ENCODE data around the gene IGSF11.
A peak's percentile ranks its signal among the peaks of the same experiment; 100 is the strongest.
"Not testable (repeated sequence)": the region's sequence is repeated elsewhere in the genome, so short reads cannot be mapped to it uniquely, and the experiment has no call there.

Gene IGSF11

GRCh38 chr3:118882353-118882947 lies 152.2 kb downstream of the IGSF11 start:
- peak; percentile 27 for DNase-seq

DNA sequence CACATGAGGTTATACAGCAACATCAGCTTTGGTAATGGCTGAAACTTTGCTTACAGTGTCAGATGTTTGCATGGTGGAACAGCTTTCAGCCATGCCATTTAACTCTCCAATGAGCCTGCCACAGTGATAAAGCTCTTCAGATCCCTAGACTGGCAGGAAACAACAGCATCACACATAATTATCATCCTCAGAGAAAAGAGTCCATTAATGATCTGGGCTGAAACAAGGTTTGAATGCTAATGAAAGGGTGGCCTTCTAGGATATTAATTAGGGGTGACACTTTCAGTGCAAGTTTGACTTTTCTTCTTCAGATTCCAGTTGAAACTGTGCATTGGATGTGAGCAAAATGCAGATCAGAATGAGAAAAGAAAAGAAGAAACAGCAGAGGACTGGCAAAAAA lies 166.6 kb downstream of the IGSF11 start:
- no peak for DNase-seq

DNA sequence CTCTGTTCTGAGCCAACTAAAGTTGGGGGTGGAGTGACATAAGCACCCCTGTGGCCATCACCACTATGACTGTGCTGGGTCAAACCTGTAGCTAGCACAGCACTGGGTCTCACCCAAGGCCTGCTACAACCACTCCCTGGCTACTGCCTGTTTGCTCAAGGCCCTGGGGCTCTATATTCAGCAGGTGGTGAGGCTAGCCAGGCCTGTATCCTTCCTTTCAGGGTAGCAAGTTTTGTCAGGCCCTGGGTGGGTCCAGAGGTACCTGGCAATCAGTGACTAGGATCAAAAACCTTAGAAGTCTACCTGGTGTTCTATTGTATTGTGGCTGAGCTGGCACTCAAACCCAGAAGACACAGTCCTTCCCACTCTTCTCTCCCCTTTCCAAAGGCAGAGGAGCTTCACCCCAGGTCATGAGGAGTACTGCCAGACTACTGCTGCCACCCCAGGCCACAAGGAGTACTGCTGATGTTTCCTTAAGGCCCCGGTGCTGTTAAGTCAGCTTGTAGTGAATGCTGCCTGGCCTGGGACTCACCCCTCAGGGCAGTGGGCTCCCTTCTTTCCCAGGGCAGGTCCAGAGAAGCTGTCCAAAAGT lies 170.8 kb downstream of the IGSF11 start:
- DNase-seq = no peak

- no peak for DNase-seq
Observed at GRCh38 chr3:118859950-118860349, 174.7 kb downstream of the IGSF11 start.

- not testable (repeated sequence) for DNase-seq
Observed at GRCh38 chr3:118851466-118852193, 183.0 kb downstream of the IGSF11 start.

DNA sequence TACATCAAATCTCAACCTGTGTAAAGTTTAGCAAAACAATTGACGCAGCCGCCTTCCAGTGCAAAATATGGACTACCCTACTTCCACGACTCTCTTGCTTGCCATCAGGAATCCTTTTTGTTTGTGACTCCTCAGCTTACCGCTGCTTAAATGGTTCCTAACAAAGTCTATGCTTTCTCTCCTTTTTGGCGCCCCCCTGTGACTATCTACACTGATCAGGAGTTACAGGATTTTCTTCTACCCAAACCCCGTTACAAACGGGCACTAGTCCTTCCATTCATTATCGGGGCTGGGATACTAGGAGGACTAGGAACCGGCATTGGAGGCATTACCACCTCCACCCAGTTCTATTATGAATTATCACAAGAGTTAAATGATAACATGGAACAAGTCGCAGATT lies 184.0 kb downstream of the IGSF11 start:
- no peak for DNase-seq
